Liver (tissue), 9 donors: Measurements from ENCODE around the gene TIAM1. TPM values are rescaled to one million over a fixed set of nuclear protein-coding genes. Genes with fewer than 3 reads are reported as not detected.

Experiments used
- DNase-seq: peaks from one replicate; pipeline ENCODE4 v3.0.0-alpha.2; 2017; ENCODE audit warnings: low spot score
- H3K27ac ChIP-seq, 2 donors: one replicate each; pipeline ENCODE4 v1.7.0; 2013; ENCODE audit warnings: inconsistent platforms in 2 of 2, low read length in 2 of 2, control low read depth in 1 of 2, low read depth in 1 of 2, mild to moderate bottlenecking in 1 of 2
- H3K27me3 ChIP-seq, 4 donors: one replicate each; pipeline versions ENCODE4 v1.6.1 to v1.7.0; 2013; ENCODE audit warnings: low read length in 3 of 4, inconsistent platforms in 1 of 4, mild to moderate bottlenecking in 1 of 4, moderate library complexity in 1 of 4; ENCODE audit not compliant: control insufficient read depth in 4 of 4, insufficient read depth in 4 of 4
- H3K36me3 ChIP-seq, 4 donors: one replicate each; pipeline versions ENCODE4 v1.6.1 to v1.7.0; 2013; ENCODE audit warnings: low read length in 3 of 4, mild to moderate bottlenecking in 3 of 4, low read depth in 1 of 4, moderate library complexity in 1 of 4; ENCODE audit not compliant: control insufficient read depth in 4 of 4, insufficient read depth in 3 of 4
- H3K4me1 ChIP-seq, 4 donors: one replicate each; pipeline versions ENCODE4 v1.6.1 to v1.7.0; 2013; ENCODE audit warnings: low read length in 3 of 4, mild to moderate bottlenecking in 3 of 4, moderate library complexity in 1 of 4; ENCODE audit not compliant: control insufficient read depth in 4 of 4, insufficient read depth in 4 of 4
- H3K4me3 ChIP-seq, 3 donors: one replicate each; pipeline versions ENCODE4 v1.6.1 to v1.7.0; 2013; ENCODE audit warnings: low read length in 3 of 3, control low read depth in 1 of 3, low read depth in 1 of 3, mild to moderate bottlenecking in 1 of 3
- H3K9ac ChIP-seq, 2 donors: one replicate each; pipeline ENCODE4 v1.7.0; 2013; ENCODE audit warnings: low read length in 2 of 2, mild to moderate bottlenecking in 2 of 2, moderate library complexity in 2 of 2, control low read depth in 1 of 2, low read depth in 1 of 2
- H3K9me3 ChIP-seq, 4 donors: one replicate each; pipeline versions ENCODE4 v1.6.1 to v1.7.0; 2013; ENCODE audit warnings: low read length in 3 of 4; ENCODE audit not compliant: control insufficient read depth in 4 of 4
- ATF3 ChIP-seq: IDR thresholded peaks from 2 replicates; pipeline ENCODE4 v1.6.1; 2016; ENCODE audit warnings: antibody characterized with exemption
- FOXA2 ChIP-seq: IDR thresholded peaks from 2 replicates; pipeline ENCODE4 v1.6.1; 2016; ENCODE audit warnings: antibody characterized with exemption
- GABPA ChIP-seq, 2 donors: IDR thresholded peaks in 1 of 2; conservative IDR thresholded peaks in 1 of 2; 2 replicates each; pipeline ENCODE4 v1.6.1; 2016; ENCODE audit warnings: antibody characterized with exemption in 2 of 2, mild to moderate bottlenecking in 1 of 2, moderate library complexity in 1 of 2
- HNF4A ChIP-seq, 2 donors: conservative IDR thresholded peaks; 2 replicates each; pipeline ENCODE4 v1.6.1; 2016; ENCODE audit warnings: antibody characterized with exemption in 2 of 2, mild to moderate bottlenecking in 2 of 2
- HNF4G ChIP-seq: IDR thresholded peaks from 2 replicates; pipeline ENCODE4 v1.6.1; 2016; ENCODE audit warnings: antibody characterized with exemption
- MAX ChIP-seq: IDR thresholded peaks from 2 replicates; pipeline ENCODE4 v1.6.1; 2016; ENCODE audit warnings: antibody characterized with exemption
- NR2F2 ChIP-seq: IDR thresholded peaks from 2 replicates; pipeline ENCODE4 v1.6.1; 2016; ENCODE audit warnings: antibody characterized with exemption
- RXRA ChIP-seq, 2 donors: IDR thresholded peaks; 2 replicates each; pipeline ENCODE4 v1.6.1; 2017 to 2018; ENCODE audit warnings: antibody characterized with exemption in 2 of 2, mild to moderate bottlenecking in 1 of 2
- SP1 ChIP-seq: IDR thresholded peaks from 2 replicates; pipeline ENCODE4 v1.6.1; 2018; ENCODE audit warnings: antibody characterized with exemption, mild to moderate bottlenecking
- WGBS: extraction: QIAGEN DNeasy Blood & Tissue Kit; methylation state at CpG from one replicate; pipeline ENCODE4 v1.1.7; 2013; 5-methylcytosine and 5-hydroxymethylcytosine counted together
- polyA plus RNA-seq, 2 donors: library from polyadenylated mRNA; stranded (reverse) in 1 of 2; unstranded in 1 of 2; fragments of 200-250 nt in 1 of 2; fragments of >200 nt in 1 of 2; fragmentation: Nextera tagmentation in 1 of 2; extraction: Ambion mirVana in 1 of 2; gene quantifications; one replicate each; pipeline versions ENCODE4 v1.2.1 to v1.2.3, GENCODE V29; 2013 to 2015
- total RNA-seq, 2 donors: library from RNA; depleted of rRNA; stranded (reverse); fragments of >200 nt; gene quantifications; one replicate each; pipeline ENCODE4 v1.2.3, GENCODE V29; 2014
- donor health status: healthy.
- donor health status: healthy.
- donor health status: healthy.
- donor health status: healthy.
- donor health status: healthy.

TIAM1 gene
- total and polyA plus RNA-seq, 4 donors, result 3.0 to 7.4 (median 4.8) TPM

GRCh38 chr21:31331231-31331630 lies 12.8 kb downstream of the TIAM1 start:
- no peaks in the 10 kb centered on the region for H3K27me3 ChIP-seq
- no peak overlapping the region for H3K9ac ChIP-seq
- H3K4me1 ChIP-seq, result peaks cover 0 to 6% (median 0%) of the 10 kb centered on the region in 4 donors
- H3K36me3 ChIP-seq, result no peaks in the 10 kb centered on the region
- TF ChIP-seq HNF4G (no peak), GABPA (IDR thresholded peaks at IDR 0.05 in 1 of 2, conservative IDR thresholded peaks at IDR 0.05 in 1 of 2) (no peak)
- DNase-seq, result no peak
- H3K9me3 ChIP-seq, result peaks cover 0 to 2% (median 0%) of the 10 kb centered on the region in 4 donors
- H3K4me3 ChIP-seq, result no peak overlapping the region
- WGBS, result 91% methylated on average over 2 of the region's 2 CpGs
- H3K27ac ChIP-seq, result no peak overlapping the region

GRCh38 chr21:31330144-31330483 lies 13.9 kb downstream of the TIAM1 start:
- 94% methylated on average over 2 of the region's 2 CpGs for WGBS
- no peak for DNase-seq
- peaks cover 0 to 2% (median 0%) of the 10 kb centered on the region in 4 donors for H3K9me3 ChIP-seq
- peaks cover 0 to 6% (median 0%) of the 10 kb centered on the region in 4 donors for H3K4me1 ChIP-seq
- no peak overlapping the region for H3K4me3 ChIP-seq
- H3K27ac ChIP-seq, result no peak overlapping the region
- no peaks in the 10 kb centered on the region for H3K27me3 ChIP-seq
- H3K9ac ChIP-seq, result no peak overlapping the region
- H3K36me3 ChIP-seq, result no peaks in the 10 kb centered on the region
- TF ChIP-seq MAX (no peak), HNF4G (no peak)

- WGBS, result 86% methylated on average over 9 of the region's 9 CpGs
- Histone ChIP-seq H3K4me3 (no peak overlapping the region), H3K27me3 (no peaks in the 10 kb centered on the region), H3K4me1 (peaks cover 0 to 6% (median 0%) of the 10 kb centered on the region in 4 donors), H3K36me3 (no peaks in the 10 kb centered on the region), H3K9me3 (peaks cover 0 to 2% (median 0%) of the 10 kb centered on the region in 4 donors), H3K27ac (no peak overlapping the region), H3K9ac (no peak overlapping the region)
- TF ChIP-seq SP1, result peak; percentile 39
- TF ChIP-seq HNF4A (conservative IDR thresholded peaks at IDR 0.05), result peak; percentile 39 to 83
- peak; percentile 45 for TF ChIP-seq HNF4G
- no peak for TF ChIP-seq FOXA2
- no peak for DNase-seq
Observed at GRCh38 chr21:31329456-31330143, 14.5 kb downstream of the TIAM1 start.

- TF ChIP-seq ATF3 (no peak), RXRA (IDR thresholded peaks at IDR 0.05) (no peak), NR2F2 (no peak), HNF4G (no peak)
- Histone ChIP-seq H3K27ac (no peak overlapping the region), H3K4me1 (peaks cover 0 to 6% (median 0%) of the 10 kb centered on the region in 4 donors), H3K9ac (no peak overlapping the region), H3K36me3 (no peaks in the 10 kb centered on the region), H3K27me3 (no peaks in the 10 kb centered on the region), H3K9me3 (peaks cover 0 to 2% (median 0%) of the 10 kb centered on the region in 4 donors), H3K4me3 (no peak overlapping the region)
- no peak for DNase-seq
- 76% methylated on average over 14 of the region's 14 CpGs for WGBS
Observed at GRCh38 chr21:31326522-31327242, 17.4 kb downstream of the TIAM1 start.
